ENCODE data around the gene PRDM16.

- no peak for TF ChIP-seq CTCF (conservative IDR thresholded peaks at IDR 0.05; ENCODE audit: low read length)
- TF ChIP-seq EZH2phosphoT487 (IDR thresholded peaks at IDR 0.05; ENCODE audit: borderline replicate concordance), result no peak
Measured at GRCh38 chr1:3317456-3317855, 248.5 kb downstream of the PRDM16 start.
